HG03135 (cell line): ENCODE measurements around the gene LAG3.

ENCODE experiments used
- ATAC-seq: cut with Tn5 transposase; IDR thresholded peaks from one replicate; pipeline ENCODE4 v1.9.1; 2021; ENCODE audit warnings: mild to moderate bottlenecking, moderate library complexity; ENCODE audit not compliant: unreplicated experiment

The LAG3 gene

DNA sequence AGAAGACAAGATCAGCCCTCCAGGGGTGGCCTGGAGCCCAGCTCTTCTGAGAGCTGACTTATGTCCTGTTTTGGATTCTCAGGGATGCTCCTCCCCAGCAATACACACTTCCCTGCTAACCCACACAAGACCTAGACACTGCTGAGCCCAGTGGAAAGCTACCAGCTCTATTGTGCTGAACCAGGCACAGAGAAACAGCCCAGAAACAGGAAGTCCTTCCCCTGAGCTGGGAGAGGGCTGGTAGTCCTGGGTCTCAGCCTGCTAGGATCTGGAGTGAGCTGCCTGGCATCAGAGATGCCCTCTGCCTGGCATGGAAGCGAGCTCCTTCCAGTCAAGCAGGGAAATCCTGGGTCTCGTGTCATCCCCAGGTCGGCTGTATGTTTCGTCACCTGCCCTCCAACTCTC is 1.2 kb upstream of the LAG3 start:
- ATAC-seq: no peak

DNA sequence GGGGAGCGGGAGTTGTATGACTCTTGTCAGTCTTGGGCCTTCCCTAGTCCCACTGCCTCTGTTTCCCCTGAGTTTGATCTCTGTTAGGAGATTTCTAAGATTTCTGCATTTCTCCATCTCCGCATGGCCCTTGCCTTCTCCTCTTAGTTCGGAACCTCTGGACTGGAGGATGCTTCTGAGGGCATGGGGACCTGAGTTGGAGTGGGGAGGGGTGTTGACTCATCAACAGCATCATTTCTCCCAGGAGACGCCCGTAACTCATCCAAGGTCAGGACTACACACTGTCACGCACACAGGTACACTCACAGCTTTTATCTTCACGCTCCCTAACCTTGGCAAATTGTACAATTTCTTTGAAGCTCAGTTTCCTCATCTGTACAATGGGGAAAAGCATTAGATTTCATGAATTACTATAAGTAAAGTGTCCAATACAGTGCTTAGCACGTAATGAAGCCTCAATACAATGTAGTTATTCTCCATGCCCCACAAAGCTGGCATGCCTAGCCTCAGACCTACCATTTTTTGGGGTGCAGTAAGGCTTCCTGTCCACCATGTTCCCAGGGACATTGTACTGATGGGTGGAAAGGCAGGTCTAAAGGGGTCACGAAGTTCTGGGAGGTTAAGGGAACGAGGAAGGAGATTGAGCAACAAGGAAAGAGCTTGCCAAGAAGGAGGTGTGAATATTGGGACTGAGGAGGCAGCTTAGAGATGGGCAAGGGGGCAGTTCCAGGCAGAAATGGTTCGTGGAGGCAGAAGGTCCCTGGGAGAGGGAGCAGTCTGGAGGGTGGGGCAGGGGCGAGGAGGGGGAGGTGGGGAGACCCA is 600 bp upstream of the LAG3 start:
- ATAC-seq: no peak

DNA sequence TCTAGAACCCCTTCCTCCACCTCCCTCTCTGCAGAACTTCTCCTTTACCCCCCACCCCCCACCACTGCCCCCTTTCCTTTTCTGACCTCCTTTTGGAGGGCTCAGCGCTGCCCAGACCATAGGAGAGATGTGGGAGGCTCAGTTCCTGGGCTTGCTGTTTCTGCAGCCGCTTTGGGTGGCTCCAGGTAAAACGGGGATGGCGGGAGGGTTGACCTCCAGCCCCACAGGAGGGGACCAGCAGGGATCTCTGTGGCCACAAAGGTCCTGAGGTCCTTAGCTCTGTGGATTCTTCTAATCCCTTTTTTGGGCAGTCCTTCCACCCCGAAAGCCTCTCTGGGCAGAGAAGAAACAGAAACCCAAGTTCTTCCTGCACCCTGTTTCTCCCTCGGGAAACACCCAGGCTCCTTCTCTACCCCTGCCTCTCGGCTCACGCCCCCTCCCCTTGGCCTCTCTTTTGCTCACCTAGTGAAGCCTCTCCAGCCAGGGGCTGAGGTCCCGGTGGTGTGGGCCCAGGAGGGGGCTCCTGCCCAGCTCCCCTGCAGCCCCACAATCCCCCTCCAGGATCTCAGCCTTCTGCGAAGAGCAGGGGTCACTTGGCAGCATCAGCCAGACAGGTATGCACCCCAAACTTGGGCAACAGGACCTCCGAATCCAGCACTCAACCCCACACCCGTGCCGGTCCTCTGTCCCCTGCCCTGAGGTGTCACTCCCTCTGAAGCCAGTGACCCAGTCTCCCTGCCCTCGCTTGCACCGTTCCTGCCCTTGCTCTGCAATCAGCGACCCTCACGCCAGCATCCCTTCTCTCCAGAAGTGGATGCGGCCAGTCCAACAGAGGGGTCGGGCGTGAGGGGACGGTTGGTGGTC is 638 bp downstream of the LAG3 start:
- no peak for ATAC-seq

DNA sequence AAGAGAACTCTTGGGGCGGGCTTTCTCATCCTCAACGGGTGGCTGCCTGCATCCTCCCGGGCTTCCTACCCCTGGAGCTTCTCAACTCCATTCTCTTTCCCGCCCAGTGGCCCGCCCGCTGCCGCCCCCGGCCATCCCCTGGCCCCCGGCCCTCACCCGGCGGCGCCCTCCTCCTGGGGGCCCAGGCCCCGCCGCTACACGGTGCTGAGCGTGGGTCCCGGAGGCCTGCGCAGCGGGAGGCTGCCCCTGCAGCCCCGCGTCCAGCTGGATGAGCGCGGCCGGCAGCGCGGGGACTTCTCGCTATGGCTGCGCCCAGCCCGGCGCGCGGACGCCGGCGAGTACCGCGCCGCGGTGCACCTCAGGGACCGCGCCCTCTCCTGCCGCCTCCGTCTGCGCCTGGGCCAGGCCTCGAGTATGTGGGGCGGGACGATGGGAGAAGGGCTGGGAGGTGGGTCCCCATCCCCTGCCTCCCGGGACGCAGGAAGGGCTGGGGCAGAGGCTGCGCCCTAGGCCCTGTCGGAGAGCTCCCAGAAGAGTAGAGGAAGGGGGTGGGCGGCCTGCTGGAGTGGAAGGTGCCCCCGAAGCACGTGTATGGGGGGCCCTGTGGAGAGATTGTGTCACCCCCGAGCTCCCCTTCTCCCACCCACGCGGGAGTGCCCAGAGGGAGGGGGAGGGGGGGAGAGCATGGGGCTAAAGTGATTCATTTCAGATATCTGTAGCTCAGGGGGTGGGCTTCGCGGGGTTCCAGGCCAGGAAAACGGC is 1.5 kb downstream of the LAG3 start:
- no peak for ATAC-seq

DNA sequence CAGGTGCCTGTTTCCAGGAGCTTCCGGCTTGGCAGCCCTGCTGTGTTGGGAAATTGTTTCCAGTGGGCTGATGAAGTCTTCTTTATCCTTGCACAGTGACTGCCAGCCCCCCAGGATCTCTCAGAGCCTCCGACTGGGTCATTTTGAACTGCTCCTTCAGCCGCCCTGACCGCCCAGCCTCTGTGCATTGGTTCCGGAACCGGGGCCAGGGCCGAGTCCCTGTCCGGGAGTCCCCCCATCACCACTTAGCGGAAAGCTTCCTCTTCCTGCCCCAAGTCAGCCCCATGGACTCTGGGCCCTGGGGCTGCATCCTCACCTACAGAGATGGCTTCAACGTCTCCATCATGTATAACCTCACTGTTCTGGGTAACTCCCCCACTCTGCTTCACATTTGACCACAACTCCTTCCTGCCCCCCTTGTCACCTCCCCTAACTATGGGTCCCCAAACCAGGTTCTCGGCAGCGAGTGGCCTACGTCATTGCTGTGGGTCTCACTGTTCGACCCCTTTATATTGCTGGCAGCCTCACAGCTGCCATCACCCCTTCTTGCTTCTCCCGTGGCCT is 2.3 kb downstream of the LAG3 start:
- ATAC-seq: no peak

DNA sequence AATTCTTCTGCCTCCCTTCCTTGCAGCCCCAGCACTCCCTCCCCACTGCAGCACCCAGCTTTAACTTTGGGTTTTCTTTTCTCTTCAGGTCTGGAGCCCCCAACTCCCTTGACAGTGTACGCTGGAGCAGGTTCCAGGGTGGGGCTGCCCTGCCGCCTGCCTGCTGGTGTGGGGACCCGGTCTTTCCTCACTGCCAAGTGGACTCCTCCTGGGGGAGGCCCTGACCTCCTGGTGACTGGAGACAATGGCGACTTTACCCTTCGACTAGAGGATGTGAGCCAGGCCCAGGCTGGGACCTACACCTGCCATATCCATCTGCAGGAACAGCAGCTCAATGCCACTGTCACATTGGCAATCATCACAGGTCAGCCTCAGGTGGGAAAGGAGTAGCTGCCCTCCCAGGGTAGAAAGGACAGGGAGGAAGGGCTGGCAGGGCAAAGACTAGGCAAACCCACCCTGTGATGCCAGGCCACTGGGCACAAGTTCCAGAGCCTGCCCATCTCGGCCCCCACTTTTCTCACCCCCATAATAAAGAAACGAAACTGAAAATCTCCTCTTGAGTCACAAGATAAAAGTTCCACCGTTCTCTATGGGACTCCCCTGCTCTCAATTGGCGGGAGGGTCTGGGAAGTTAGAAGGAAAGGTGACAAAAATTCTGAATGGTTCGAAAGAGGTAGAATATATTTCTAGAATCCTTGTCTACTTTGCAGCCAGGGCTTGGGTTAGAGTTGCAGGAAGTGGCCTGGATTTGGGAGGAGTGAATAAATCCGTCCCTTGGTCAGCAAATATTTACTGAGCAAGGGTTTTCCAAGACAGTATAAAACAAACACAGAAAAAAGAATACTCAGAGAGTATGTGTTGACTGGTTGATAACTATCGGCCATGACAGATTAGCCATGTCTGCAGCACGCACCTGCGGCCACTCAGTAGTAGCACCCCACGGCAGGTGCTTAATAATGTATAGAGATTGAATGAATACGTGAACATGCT is 3.2 kb downstream of the LAG3 start:
- no peak for ATAC-seq

DNA sequence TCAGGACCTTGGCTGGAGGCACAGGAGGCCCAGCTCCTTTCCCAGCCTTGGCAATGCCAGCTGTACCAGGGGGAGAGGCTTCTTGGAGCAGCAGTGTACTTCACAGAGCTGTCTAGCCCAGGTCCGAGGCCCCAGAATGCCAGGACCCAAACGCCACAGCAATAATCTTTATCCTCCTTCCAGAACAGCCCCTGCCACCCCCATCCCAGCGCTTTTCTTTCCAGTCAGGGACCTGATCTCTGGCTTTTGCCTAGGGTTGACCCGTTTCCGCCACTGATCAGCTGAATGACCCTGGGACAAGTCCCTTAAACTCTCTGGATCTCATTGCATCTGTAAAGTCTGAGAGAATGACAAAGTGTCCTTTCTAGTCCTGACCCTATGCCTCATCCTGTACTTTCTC is 5.1 kb downstream of the LAG3 start:
- ATAC-seq: no peak

DNA sequence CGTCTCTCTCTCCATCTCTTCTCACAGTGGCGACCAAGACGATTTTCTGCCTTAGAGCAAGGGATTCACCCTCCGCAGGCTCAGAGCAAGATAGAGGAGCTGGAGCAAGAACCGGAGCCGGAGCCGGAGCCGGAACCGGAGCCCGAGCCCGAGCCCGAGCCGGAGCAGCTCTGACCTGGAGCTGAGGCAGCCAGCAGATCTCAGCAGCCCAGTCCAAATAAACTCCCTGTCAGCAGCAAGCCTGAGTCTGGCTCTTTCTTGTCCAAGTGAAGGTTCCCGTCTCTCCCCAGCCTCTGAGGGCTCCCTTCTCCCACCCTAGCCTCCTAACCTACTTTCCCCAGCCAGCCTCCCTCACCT is 5.9 kb downstream of the LAG3 start:
- no peak for ATAC-seq

DNA sequence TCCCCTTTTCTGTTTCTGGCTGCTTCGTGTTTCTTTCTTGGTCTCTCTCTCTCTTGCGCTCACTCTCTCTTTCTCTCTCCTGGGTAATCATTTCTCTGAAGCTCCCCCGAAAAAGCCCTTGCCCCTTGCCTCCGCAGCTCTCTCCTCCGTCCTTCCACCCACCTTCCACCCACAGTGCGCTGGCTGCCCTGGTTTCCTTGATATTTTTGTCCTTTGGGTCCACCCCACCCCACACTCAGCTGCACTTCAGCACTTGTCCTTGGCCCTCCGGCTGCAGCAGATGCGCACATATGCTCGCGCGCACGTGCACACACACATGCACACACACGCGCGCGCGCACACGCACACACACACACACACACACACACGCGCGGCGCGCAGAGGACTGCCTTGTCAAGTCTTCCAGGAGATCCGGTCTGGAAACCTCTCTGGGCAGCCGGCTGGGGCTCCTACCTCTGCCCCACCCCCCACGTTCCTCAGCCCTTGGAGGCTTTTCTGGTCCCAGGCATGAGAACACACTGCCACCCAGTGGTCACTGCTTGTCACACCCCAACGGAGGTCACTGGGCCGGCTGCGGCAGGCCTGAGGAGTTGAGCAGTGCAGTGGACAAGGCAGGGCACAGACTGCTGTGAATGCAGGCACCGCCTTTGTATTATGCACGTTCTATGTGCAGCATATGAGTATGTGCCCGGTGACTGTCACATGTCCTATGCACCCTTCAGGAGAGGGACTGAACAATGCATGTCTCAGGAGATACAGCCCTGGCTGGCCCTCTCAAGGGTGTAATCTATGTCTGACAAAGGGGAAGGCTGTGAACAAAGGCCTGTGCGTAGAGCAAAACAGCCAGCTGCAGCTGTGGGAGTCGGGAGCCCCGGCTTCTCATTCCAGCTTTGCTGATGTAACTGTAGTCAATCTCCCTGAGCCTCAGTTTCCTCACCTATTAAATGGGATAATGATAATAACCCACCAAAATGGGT is 6.5 kb downstream of the LAG3 start:
- peak; percentile 78 for ATAC-seq

DNA sequence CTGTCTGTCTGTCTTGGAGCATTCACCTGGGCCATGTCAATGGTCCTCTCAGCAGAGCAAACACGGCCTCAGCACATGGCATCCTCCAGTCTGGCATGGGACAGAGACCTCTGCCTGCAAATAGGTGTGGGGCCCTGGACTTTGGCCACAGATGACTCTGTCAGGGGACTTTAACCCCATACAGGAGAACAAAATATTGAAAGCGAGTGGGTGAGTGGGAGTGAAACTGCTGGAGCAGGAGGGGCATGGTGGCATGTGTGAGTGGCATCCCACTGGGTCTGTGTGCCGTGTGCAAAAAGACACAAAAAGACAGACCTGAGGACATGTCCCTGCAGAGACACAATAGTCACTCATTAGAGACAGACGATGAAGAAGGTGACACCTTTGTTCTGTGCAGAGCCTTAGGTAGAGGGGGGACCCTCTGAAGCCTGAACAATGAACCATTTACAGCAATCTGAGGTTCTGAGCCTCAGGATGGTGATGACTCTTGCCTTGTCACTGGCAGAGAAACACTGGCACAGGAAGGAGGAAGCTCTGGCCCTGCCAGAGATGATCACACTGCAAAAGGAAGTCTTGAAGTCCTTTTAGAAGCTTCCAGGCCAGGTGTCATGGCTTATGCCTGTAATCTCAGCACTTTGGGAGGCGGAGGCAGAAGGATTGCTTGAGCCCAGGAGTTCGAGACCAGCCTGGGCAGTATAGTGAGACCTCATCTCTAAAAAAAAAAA is 7.5 kb downstream of the LAG3 start:
- no peak for ATAC-seq

DNA sequence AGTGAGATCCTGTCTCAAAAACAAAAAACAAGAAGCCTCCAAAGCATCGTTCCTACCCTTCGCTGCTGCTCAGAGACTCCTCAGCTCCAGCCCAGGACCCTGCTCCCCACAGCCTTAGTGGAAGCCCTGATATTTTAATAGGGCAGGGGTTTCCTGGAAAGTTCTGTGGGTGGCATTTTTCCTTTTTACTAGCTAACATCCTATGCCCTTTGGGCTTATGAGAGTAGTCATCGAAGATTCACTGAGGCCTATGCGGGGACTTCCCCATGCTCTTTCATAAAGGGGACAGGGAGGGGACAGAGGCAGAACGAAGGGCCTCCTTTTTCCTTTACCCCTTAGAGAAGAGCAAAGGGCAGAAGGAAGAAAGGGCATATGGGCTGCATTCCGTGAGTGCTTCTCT is 8.3 kb downstream of the LAG3 start:
- ATAC-seq: no peak

DNA sequence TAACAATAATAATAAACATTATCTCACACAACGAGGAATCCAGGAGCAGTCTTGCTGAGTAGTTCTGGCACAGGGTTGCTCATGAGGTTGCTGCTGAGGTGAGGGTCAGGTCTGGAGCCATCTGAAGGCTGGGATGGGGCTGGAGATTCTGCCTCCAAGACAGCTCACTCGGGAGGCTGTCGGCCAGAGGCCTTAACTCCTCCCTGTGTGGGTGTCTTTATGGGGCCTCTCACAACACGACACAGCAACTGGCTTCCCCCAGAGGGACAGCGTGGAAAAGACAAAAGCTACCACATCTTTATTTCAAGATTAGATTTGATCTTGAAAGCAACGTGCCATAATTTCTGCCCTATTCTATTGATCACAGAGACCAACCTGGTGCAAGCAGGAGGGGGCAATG is 9.8 kb downstream of the LAG3 start:
- no peak for ATAC-seq

DNA sequence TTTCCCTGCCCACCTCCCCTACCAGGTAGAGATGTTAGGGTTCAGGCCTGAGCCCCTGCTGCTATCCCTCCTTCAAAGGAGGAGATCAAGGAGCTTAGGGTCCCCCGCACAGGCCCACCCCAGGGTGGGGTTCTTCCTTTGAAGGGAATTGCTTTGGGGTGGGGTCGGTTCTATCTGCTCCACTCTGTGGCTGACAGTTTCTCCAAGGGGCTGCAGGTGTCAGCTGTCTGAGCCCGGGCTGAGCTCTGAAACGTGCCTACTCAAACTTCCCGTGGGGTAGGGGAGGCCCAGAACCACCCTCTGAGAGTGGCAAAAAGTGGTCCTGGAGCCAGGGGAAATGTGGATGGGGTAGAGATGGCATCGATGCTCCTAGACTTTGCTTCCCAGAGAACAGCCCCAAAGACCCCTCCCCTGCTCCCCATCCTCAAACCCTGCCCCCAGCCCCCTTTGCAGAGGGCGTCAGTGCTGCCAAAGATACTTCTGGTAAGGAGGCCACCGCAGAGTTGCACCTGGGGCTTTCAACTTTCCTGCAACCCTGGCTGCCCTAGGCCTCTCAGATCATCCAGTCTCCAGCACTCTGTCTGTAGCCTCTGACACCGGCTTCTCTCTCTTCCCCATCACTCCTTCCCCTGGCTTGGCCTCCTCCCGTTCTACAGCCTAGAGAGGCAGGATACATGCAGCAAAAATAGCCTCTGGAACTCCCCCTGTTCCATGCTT is 10.7 kb downstream of the LAG3 start:
- ATAC-seq: no peak

DNA sequence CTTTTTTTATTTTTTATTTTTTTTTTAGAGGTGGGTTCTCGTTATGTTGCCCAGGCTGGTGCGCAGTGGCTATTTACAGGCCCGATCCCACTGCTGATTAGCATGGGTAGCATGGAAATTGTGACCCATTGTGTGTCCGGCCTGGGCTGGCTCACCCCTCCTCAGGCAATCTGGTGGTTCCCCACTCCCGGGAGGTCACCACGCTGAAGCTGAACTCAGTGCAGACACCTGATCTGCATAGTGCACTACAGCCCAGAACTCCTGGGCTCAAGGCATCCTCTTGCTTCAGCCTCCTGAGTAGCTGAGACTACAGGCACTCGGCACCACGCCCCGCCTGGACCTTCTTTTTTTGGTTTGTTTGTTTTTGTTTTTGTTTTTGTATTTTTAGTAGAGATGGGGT is 11.5 kb downstream of the LAG3 start:
- ATAC-seq: no peak

DNA sequence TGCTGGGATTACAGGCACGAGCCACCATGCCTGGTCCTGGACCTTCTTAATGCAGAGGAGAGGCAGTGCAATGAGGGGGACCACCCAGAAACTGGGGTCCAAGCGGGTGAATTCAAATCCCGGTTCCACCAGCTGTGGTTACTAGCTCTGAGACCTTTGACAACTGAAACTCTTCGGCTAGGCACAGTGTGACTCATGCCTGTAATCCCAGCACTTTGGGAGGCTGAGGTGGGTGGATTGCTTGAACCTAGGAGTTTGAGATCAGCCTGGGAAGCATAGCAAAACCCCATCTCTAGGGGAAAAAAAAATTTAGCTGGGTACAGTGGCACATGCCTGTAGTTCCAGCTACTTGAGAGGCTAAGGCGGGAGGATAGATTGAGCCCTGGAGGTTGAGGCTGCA is 12.0 kb downstream of the LAG3 start:
- no peak for ATAC-seq

DNA sequence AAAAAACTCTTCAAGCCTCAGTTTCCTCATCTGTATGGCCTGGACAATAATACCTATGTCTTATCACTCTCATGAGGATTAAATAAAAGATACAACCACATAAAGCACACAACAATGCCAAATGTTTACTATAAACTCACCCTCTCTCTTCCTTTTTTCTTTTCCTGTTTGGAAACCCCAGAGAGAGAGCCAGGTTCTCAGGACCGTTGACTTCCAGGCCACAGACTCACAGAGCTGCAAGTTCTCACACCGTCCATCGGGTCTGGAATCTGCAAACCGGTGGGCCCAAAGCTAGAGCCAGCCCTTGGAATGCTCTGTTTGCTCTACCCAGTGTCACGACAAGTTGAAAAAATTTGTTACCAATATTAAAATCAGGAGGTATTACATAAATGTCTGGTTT is 12.4 kb downstream of the LAG3 start:
- no peak for ATAC-seq

DNA sequence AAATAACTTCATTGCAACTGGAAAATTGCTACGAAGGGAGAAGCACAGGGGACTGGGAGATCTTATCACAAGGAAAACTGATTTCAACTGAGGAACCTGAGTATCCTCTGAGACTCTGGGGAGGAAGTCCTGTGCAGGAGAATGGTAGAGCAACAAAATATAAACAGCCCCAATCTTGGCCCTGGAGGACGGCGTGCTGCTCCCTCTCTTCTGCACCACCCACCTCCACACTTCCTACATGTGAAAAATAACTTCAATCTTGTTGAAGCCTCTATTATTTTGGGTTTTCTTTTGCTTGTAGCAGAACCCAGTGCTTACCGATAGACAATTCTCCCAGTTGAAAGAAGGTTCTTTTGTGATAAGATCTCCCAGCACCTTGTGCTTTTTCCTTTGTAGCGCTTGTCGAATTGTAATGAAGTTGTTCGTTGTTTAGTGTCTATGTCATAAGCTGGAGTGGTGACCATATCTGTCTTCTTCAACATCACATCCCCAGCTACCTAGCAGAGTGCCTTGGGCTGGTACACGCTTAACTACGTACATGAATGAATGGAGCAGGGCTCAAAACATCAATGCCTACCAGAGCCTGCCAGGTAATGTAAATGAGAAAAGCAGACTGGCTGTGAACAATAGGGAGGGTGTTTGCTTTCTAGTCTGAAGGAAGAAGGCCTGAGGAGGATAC is 14.2 kb downstream of the LAG3 start:
- ATAC-seq: no peak
